H9 (cell line): Measurements from ENCODE around the gene CAPG. TPM values are rescaled to one million over a fixed set of nuclear protein-coding genes. Genes with fewer than 3 reads are reported as not detected.

Experiments used
- DNase-seq: peaks from one replicate; pipeline ENCODE4 v3.0.0-alpha.2; 2017
- H2AFZ ChIP-seq: one replicate; pipeline ENCODE4 v1.6.1; 2013; ENCODE audit warnings: mild to moderate bottlenecking, low read length, control low read depth, moderate library complexity
- H2AK5ac ChIP-seq: 2 replicates; pipeline ENCODE4 v1.6.1; 2013; ENCODE audit warnings: low read length, control low read depth, mixed read lengths; ENCODE audit not compliant: insufficient read length
- H2BK120ac ChIP-seq: one replicate; pipeline ENCODE4 v1.6.1; 2013; ENCODE audit warnings: low read depth, mild to moderate bottlenecking, low read length, control low read depth, inconsistent platforms; ENCODE audit not compliant: poor library complexity, severe bottlenecking
- H2BK12ac ChIP-seq: 2 replicates; pipeline ENCODE4 v1.6.1; 2013; ENCODE audit warnings: low read length, control low read depth, mixed read lengths, low read depth; ENCODE audit not compliant: insufficient read length
- H2BK15ac ChIP-seq: 2 replicates; pipeline ENCODE4 v1.6.1; 2013; ENCODE audit warnings: low read depth, low read length, control low read depth
- H2BK20ac ChIP-seq: one replicate; pipeline ENCODE4 v1.6.1; 2013; ENCODE audit warnings: low read depth, mild to moderate bottlenecking, low read length, control low read depth, inconsistent platforms; ENCODE audit not compliant: poor library complexity, severe bottlenecking
- H2BK5ac ChIP-seq: 2 replicates; pipeline ENCODE4 v1.6.1; 2013; ENCODE audit warnings: low read length, control low read depth, mixed read lengths; ENCODE audit not compliant: insufficient read length
- H3K14ac ChIP-seq: 2 replicates; pipeline ENCODE4 v1.6.1; 2013; ENCODE audit warnings: low read length, control low read depth; ENCODE audit not compliant: insufficient read depth
- H3K18ac ChIP-seq: 2 replicates; pipeline ENCODE4 v1.6.1; 2013; ENCODE audit warnings: low read depth, mild to moderate bottlenecking, mixed read lengths, low read length, control low read depth; ENCODE audit not compliant: insufficient read length
- H3K23ac ChIP-seq: 2 replicates; pipeline ENCODE4 v1.6.1; 2013; ENCODE audit warnings: low read length, control low read depth, mixed read lengths, low read depth; ENCODE audit not compliant: insufficient read length
- H3K23me2 ChIP-seq: 2 replicates; pipeline ENCODE4 v1.6.1; 2013; ENCODE audit warnings: low read depth, mild to moderate bottlenecking, mixed read lengths, low read length, control low read depth; ENCODE audit not compliant: insufficient read length, poor library complexity, severe bottlenecking
- H3K27ac ChIP-seq: 2 replicates; pipeline ENCODE4 v1.5.1; 2013; ENCODE audit warnings: low read length, control low read depth, mixed read lengths, low read depth; ENCODE audit not compliant: insufficient read length
- H3K27me3 ChIP-seq: 2 replicates; pipeline ENCODE4 v1.6.1; 2013; ENCODE audit warnings: low read length, control low read depth, inconsistent platforms; ENCODE audit not compliant: insufficient read depth
- H3K4ac ChIP-seq: 2 replicates; pipeline ENCODE4 v1.6.1; 2013; ENCODE audit warnings: low read depth, mild to moderate bottlenecking, control low read depth, inconsistent platforms, low read length, moderate library complexity
- H3K4me1 ChIP-seq: 2 replicates; pipeline ENCODE4 v1.6.1; 2013; ENCODE audit warnings: low read length, control low read depth, inconsistent platforms; ENCODE audit not compliant: insufficient read depth
- H3K4me2 ChIP-seq: 2 replicates; pipeline ENCODE4 v1.6.1; 2013; ENCODE audit warnings: low read length, control low read depth, mixed read lengths; ENCODE audit not compliant: insufficient read length, insufficient read depth
- H3K56ac ChIP-seq: 2 replicates; pipeline ENCODE4 v1.6.1; 2013; ENCODE audit warnings: low read depth, mild to moderate bottlenecking, mixed read lengths, low read length, control low read depth; ENCODE audit not compliant: insufficient read length
- H3K79me1 ChIP-seq: 2 replicates; pipeline ENCODE4 v1.6.1; 2013; ENCODE audit warnings: low read depth, mild to moderate bottlenecking, moderate library complexity, low read length, control low read depth, inconsistent platforms; ENCODE audit not compliant: insufficient read depth, poor library complexity, severe bottlenecking
- H3K79me2 ChIP-seq: 2 replicates; pipeline ENCODE4 v1.6.1; 2013; ENCODE audit warnings: low read length, control low read depth, inconsistent platforms; ENCODE audit not compliant: insufficient read depth
- H3K9ac ChIP-seq: 2 replicates; pipeline ENCODE4 v1.6.1; 2013; ENCODE audit warnings: low read length, control low read depth, mixed read lengths; ENCODE audit not compliant: insufficient read length; ENCODE audit errors: extremely low read depth
- H3K9me3 ChIP-seq: one replicate; pipeline ENCODE4 v1.6.1; 2013; ENCODE audit warnings: low read depth, low read length, inconsistent platforms; ENCODE audit not compliant: control insufficient read depth
- H3T11ph ChIP-seq: one replicate; pipeline ENCODE4 v1.6.1; 2013; ENCODE audit warnings: mild to moderate bottlenecking, low read length, control low read depth, inconsistent platforms
- H4K20me1 ChIP-seq: one replicate; pipeline ENCODE4 v1.6.1; 2013; ENCODE audit not compliant: control insufficient read depth, insufficient read length, insufficient read depth
- H4K5ac ChIP-seq: 2 replicates; pipeline ENCODE4 v1.6.1; 2013; ENCODE audit warnings: low read depth, mild to moderate bottlenecking, mixed read lengths, low read length, control low read depth; ENCODE audit not compliant: insufficient read length
- H4K8ac ChIP-seq: replicated peaks from 2 replicates; pipeline ENCODE4 v1.6.1; 2013; ENCODE audit warnings: low read length, control low read depth, mixed read lengths, low read depth; ENCODE audit not compliant: insufficient read length
- H4K91ac ChIP-seq: 2 replicates; pipeline ENCODE4 v1.6.1; 2013; ENCODE audit warnings: low read depth, mild to moderate bottlenecking, moderate library complexity, mixed read lengths, low read length, control low read depth; ENCODE audit not compliant: insufficient read length
- H3K27ac Mint-ChIP-seq, 3 experiments: 2 replicates in 2 of 3; 3 replicates in 1 of 3; pipeline ENCODE4 v1.8.0; 2020 to 2021; ENCODE audit warnings: mixed read lengths in 3 of 3, mild to moderate bottlenecking in 1 of 3, moderate library complexity in 1 of 3
- H3K27me3 Mint-ChIP-seq: 2 replicates; pipeline ENCODE4 v1.8.0; 2021; ENCODE audit warnings: low read depth, mild to moderate bottlenecking, moderate library complexity, mixed read lengths
- H3K36me3 Mint-ChIP-seq, 3 experiments: 2 replicates in 2 of 3; 3 replicates in 1 of 3; pipeline ENCODE4 v1.8.0; 2020 to 2021; ENCODE audit warnings: low read depth in 3 of 3, mixed read lengths in 3 of 3; ENCODE audit not compliant: insufficient read depth in 1 of 3
- H3K4me1 Mint-ChIP-seq, 2 experiments: 2 replicates each; pipeline ENCODE4 v1.8.0; 2020; ENCODE audit warnings: mixed read lengths in 2 of 2
- H3K4me3 Mint-ChIP-seq, 2 experiments: 2 replicates in 1 of 2; 3 replicates in 1 of 2; pipeline ENCODE4 v1.8.0; 2020 to 2021; ENCODE audit warnings: mild to moderate bottlenecking in 2 of 2, mixed read lengths in 2 of 2, moderate library complexity in 1 of 2
- H3K9me3 Mint-ChIP-seq, 2 experiments: 2 replicates in 1 of 2; 3 replicates in 1 of 2; pipeline ENCODE4 v1.8.0; 2020; ENCODE audit warnings: mild to moderate bottlenecking in 2 of 2, mixed read lengths in 2 of 2, moderate library complexity in 1 of 2
- WGBS: extraction: QIAGEN DNeasy Blood & Tissue Kit; methylation state at CpG from one replicate; pipeline ENCODE4 v1.1.7; 2013; ENCODE audit warnings: missing lambda C conversion rate, low lambda C conversion rate, mixed read lengths; ENCODE audit not compliant: insufficient read length; ENCODE audit errors: extremely low coverage; 5-methylcytosine and 5-hydroxymethylcytosine counted together
- total RNA-seq: library from RNA; stranded (reverse); gene quantifications from 2 replicates; pipeline ENCODE4 v1.2.1, GENCODE V29; 2021
- TF ChIP-seq, protein P1 (sequence below): fragments of 200-600 bp; sonication (generic); conservative IDR thresholded peaks from 3 replicates; pipeline ENCODE4 v1.8.0; 2021; ENCODE audit warnings: antibody characterized with exemption, mild to moderate bottlenecking

Gene CAPG
- total RNA-seq, 1 experiment from 2014 or later: 72.8 TPM

DNA sequence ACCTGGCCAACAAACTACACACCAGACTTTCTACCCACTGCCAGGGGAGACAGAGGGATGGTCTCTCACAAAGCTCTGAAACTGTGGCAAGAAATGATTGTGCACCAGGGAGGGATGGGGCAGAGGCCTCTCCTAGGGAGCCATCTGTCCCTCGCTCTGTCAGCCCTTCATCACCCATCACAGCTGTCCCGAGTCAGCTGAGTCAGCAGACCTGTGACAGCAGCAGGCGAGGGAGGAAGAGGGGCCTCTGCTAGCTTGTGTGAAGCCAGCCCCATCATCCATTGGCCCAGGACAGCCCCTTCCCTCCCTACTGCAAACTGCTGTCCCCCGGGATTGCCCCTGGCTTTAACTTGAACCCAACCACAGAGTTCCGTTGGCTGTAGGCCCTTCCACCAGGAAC lies 13.4 kb upstream of the CAPG start:
- Mint-ChIP-seq H3K9me3 (no peaks in the 10 kb centered on the region), H3K27ac (no peak overlapping the region), H3K4me3 (no peak overlapping the region), H3K36me3 (no peaks in the 10 kb centered on the region), H3K27me3 (peaks cover 22% of the 10 kb centered on the region), H3K4me1 (peaks cover 33 to 39% of the 10 kb centered on the region in 2 experiments)
- Histone ChIP-seq H2BK12ac (no peak overlapping the region), H3T11ph (no peak overlapping the region), H3K23ac (no peak overlapping the region), H3K4me2 (no peak overlapping the region), H3K18ac (no peak overlapping the region), H3K14ac (no peak overlapping the region), H3K23me2 (peaks cover 6% of the 10 kb centered on the region), H2BK15ac (no peak overlapping the region), H3K79me1 (no peaks in the 10 kb centered on the region), H3K56ac (no peak overlapping the region), H3K79me2 (no peaks in the 10 kb centered on the region), H2BK5ac (no peak overlapping the region), H2AFZ (no peak overlapping the region), H4K8ac (no peak overlapping the region), H2AK5ac (no peak overlapping the region), H2BK120ac (no peak overlapping the region), H3K27me3 (no peaks in the 10 kb centered on the region), H3K9ac (no peak overlapping the region), H3K4ac (no peak overlapping the region), H3K27ac (no peak overlapping the region), H2BK20ac (no peak overlapping the region), H3K4me1 (peaks cover 7% of the 10 kb centered on the region; the same call in 1 of the 2 replicates), H4K5ac (no peak overlapping the region), H3K9me3 (no peaks in the 10 kb centered on the region), H4K91ac (no peak overlapping the region), H4K20me1 (peaks cover 2% of the 10 kb centered on the region)
- no peak for DNase-seq
- WGBS: no CpG with 5 or more reads among the region's 5 CpGs
- TF ChIP-seq, protein P1, sequence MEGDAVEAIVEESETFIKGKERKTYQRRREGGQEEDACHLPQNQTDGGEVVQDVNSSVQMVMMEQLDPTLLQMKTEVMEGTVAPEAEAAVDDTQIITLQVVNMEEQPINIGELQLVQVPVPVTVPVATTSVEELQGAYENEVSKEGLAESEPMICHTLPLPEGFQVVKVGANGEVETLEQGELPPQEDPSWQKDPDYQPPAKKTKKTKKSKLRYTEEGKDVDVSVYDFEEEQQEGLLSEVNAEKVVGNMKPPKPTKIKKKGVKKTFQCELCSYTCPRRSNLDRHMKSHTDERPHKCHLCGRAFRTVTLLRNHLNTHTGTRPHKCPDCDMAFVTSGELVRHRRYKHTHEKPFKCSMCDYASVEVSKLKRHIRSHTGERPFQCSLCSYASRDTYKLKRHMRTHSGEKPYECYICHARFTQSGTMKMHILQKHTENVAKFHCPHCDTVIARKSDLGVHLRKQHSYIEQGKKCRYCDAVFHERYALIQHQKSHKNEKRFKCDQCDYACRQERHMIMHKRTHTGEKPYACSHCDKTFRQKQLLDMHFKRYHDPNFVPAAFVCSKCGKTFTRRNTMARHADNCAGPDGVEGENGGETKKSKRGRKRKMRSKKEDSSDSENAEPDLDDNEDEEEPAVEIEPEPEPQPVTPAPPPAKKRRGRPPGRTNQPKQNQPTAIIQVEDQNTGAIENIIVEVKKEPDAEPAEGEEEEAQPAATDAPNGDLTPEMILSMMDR: no peak
